ENCODE results near the gene VPS13D. TPM values are rescaled to one million over a fixed set of nuclear protein-coding genes. Genes with fewer than 3 reads are reported as not detected.
A peak's percentile ranks its signal among the peaks of the same experiment; 100 is the strongest.

VPS13D gene
- total RNA-seq, 1 donor from 2014 or later: 88.9 TPM

- peak overlapping the region; percentile 87 for H3K27ac ChIP-seq
- H3K36me3 ChIP-seq: no peaks in the 10 kb centered on the region
- no peak for DNase-seq (ENCODE audit: extremely low spot score in 2 of 2)
- H3K4me3 ChIP-seq: no peak overlapping the region
- TF ChIP-seq, protein P1, sequence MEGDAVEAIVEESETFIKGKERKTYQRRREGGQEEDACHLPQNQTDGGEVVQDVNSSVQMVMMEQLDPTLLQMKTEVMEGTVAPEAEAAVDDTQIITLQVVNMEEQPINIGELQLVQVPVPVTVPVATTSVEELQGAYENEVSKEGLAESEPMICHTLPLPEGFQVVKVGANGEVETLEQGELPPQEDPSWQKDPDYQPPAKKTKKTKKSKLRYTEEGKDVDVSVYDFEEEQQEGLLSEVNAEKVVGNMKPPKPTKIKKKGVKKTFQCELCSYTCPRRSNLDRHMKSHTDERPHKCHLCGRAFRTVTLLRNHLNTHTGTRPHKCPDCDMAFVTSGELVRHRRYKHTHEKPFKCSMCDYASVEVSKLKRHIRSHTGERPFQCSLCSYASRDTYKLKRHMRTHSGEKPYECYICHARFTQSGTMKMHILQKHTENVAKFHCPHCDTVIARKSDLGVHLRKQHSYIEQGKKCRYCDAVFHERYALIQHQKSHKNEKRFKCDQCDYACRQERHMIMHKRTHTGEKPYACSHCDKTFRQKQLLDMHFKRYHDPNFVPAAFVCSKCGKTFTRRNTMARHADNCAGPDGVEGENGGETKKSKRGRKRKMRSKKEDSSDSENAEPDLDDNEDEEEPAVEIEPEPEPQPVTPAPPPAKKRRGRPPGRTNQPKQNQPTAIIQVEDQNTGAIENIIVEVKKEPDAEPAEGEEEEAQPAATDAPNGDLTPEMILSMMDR (IDR thresholded peaks at IDR 0.05): no peak
- no peak for TF ChIP-seq POLR2A (IDR thresholded peaks at IDR 0.05)
- TF ChIP-seq POLR2AphosphoS5 (IDR thresholded peaks at IDR 0.05; ENCODE audit: insufficient read depth in 1 of 2, low read depth in 1 of 2): peak; percentile 66 to 86
- intact Hi-C loops (cut with DNase I): loop anchor here (5.0 kb wide), 1 partner anchor 36 kb away; no protein-coding TSS in a partner anchor
- peaks cover 31% of the 10 kb centered on the region for H3K4me1 ChIP-seq
- no peaks in the 10 kb centered on the region for H3K9me3 ChIP-seq
- no peaks in the 10 kb centered on the region for H3K27me3 ChIP-seq
Observed at GRCh38 chr1:12556368-12556930, 326.6 kb downstream of the VPS13D start.

DNA sequence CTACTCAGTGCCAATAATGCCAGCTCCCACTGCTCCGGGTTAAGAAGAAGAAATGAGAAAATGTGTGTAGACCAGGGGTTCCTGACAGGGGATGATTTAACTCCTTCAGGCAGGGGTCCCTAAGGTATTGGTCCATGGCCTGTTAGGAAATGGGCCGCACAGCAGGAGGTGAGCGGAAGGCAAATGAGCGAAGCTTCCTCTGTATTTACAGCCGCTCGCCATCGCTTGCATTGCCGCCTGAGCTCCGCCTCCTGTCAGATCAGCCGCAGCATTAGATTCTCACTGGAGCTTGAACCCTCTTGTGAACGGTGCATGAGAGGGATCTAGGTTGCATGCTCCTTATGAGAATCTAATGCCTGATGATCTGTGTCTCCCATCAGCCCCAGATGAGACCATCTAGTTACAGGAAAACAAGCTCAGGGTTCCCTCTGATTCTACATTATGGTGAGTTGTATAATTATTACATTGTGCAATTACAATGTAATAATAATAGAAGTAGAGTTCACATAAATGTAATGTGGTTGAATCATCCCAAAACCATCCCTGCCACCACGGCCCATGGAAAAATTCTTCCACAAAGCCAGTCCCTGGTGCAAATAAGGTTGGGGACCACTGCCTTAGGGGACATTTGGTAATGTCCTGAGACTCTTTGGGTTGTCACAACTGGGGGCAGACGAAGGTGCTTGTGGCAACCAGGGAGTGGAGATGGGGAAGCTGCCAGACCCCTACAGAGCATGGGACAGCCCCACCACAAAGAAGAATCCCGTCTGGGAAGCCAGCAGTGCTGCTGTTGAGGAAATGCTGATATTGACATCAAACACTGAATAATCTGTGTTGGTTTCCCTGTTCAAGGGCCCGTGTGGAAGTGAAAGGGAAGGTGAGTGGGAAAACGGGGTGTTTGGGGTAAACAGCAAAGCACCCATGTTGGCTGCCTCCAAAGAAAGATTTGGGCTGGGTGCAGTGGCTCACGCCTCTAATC, 327.4 kb downstream of the VPS13D start:
- no peaks in the 10 kb centered on the region for H3K27me3 ChIP-seq
- no peak for DNase-seq (ENCODE audit: extremely low spot score in 2 of 2)
- no peak for TF ChIP-seq POLR2AphosphoS5 (IDR thresholded peaks at IDR 0.05; ENCODE audit: insufficient read depth in 1 of 2, low read depth in 1 of 2)
- TF ChIP-seq POLR2A (IDR thresholded peaks at IDR 0.05): no peak
- TF ChIP-seq, protein P1 (IDR thresholded peaks at IDR 0.05): no peak
- intact Hi-C loops (cut with DNase I): loop anchor here (5.0 kb wide), 1 partner anchor 35 kb away; no protein-coding TSS in a partner anchor
- peaks cover 25% of the 10 kb centered on the region for H3K4me1 ChIP-seq
- no peak overlapping the region for H3K4me3 ChIP-seq
- no peaks in the 10 kb centered on the region for H3K9me3 ChIP-seq
- H3K36me3 ChIP-seq: no peaks in the 10 kb centered on the region
- peak overlapping the region; percentile 87 for H3K27ac ChIP-seq

- H3K4me3 ChIP-seq: no peak overlapping the region
- H3K4me1 ChIP-seq: peaks cover 25% of the 10 kb centered on the region
- H3K36me3 ChIP-seq: no peaks in the 10 kb centered on the region
- no peaks in the 10 kb centered on the region for H3K9me3 ChIP-seq
- H3K27me3 ChIP-seq: no peaks in the 10 kb centered on the region
- DNase-seq (ENCODE audit: extremely low spot score in 2 of 2): no peak
- no peak for TF ChIP-seq POLR2AphosphoS5 (IDR thresholded peaks at IDR 0.05; ENCODE audit: insufficient read depth in 1 of 2, low read depth in 1 of 2)
- TF ChIP-seq, protein P1 (IDR thresholded peaks at IDR 0.05): no peak
- TF ChIP-seq POLR2A (IDR thresholded peaks at IDR 0.05): no peak
- H3K27ac ChIP-seq: no peak overlapping the region
- intact Hi-C loops (cut with DNase I): no loop called here
Observed at GRCh38 chr1:12561121-12561520, 331.3 kb downstream of the VPS13D start.

Small RNA genes lying within 50 kb of the gene (microRNA-seq; reads per million reads assigned to microRNA genes)
- gene MIR4632 (ENCODE audit: borderline number of aligned reads, borderline replicate concordance): not detected

Small RNA genes lying within 50 kb of the gene (small RNA-seq; reads per million reads assigned to genes)
- gene MIR4632: not detected
- gene RF00156: not detected
- not detected for gene SNORA59A

Other genes with a start within 250 kb of the VPS13D start
- gene MFN2, start 249.6 kb upstream of the VPS13D start, total RNA-seq: 61.6 TPM
- gene MIIP, start 210.5 kb upstream of the VPS13D start, total RNA-seq: 34.6 TPM
- gene TNFRSF8, start 166.7 kb upstream of the VPS13D start, total RNA-seq: 1.2 TPM
- 41.0 TPM for gene TNFRSF1B, start 63.0 kb upstream of the VPS13D start, total RNA-seq

Data from vagina (tissue), 2 donors.